SHP77 (cell line): ENCODE data around the gene RNF4.
"Not testable (repeated sequence)": the region's sequence is repeated elsewhere in the genome, so short reads cannot be mapped to it uniquely, and the experiment has no call there.

Experiments used
- DNase-seq, 2 experiments: peaks; one replicate each; lab custom pipeline; 2025; lab: John Stamatoyannopoulos, UW

RNF4 gene

GRCh38 chr4:2486981-2487380 is 18.1 kb downstream of the RNF4 start:
- no peak for DNase-seq

DNA sequence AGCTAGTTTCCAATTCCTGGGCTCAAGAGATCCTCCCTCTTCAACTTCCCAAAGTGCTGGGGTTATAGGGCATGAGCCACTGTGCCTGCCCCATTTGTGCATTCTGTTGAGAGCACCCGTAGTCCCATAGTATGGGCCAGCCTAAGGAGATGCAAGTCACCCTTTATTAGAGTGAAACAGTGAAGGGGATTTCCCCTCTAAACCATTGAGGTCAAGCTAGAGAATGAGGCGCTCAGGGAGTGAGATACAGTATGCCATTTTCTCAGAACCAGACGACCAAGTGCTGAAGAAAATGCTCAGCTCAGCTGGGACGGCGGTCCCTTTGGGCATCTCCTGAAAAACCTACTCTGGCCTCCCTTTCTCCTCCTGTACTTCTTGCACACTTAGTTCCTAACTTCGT is 18.7 kb downstream of the RNF4 start:
- DNase-seq, result no peak

GRCh38 chr4:2489081-2489805 is 20.3 kb downstream of the RNF4 start:
- DNase-seq, result no peak

DNA sequence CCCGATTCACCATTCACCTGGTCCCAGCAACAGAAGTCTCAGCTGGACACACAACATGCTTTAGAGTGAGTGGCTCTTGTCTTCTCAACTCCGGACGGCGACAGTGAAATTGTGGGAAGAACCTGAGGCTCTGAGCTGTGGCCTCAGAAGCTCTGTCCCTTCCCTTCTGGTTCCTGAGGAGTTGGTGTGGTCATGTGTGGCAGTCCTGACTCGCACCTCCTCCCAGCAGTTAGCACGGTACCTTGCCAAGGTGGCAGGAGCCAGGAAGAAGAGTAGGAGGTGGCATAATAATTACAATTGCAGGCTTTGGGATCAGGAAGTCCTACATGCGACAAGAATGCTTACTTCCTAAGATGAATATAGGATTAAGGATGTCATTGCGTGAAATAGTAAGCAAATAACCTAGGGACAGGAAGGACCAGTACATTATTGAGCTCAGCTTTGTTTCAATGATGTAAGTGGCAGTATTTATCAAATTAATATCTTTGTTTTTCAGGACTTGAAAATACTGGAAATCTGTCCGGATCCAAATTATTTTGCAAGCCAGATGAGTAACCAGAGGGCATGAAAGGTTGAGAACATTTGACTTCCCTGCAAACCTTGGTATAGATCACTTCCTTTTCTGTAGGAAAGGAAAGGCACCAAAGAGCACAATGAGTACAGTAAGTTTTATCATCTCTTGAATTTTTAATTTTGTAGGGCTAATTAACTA is 21.1 kb downstream of the RNF4 start:
- DNase-seq, result no peak

DNA sequence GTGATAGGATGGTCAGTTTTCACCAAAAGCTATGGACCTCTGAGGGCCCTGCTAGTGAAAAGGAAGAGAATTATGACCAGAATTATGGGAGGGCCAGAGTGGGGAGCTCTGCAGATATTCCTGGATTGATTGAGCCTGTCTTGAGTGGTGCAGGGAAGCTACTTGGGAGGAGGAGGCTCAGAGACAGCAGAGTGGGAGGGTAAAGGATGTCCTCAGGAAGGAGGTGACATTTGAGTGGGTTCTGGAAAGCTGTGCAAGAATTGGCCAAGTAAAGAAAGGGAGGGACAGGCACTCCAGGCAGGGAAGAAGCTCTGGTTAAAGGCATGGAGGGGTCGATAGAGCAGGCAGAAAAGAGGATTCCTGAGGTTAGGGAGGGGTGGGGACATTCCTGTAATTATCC is 24.1 kb downstream of the RNF4 start:
- no peak for DNase-seq

DNA sequence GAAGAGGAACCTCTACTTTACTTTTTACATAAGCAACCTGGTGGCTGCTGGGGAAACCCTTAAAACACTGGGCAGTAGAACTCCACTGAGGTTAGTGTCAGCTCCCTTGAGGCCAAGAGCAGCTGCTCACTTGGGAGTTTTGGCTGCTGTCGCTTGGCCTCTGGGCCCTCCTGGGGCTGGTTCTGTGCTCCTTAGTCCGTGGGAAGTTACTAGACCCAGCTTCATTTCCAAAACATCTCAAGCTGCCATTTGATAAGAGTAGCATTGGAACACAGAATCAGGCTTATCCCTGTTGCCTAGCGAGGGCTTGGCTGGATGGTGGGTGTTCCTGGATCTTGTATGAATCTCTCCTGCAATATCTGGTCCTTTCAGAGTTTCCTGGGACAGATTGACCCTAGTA is 26.1 kb downstream of the RNF4 start:
- no peak for DNase-seq

- no peak for DNase-seq
These were observed 28.4 kb downstream of the RNF4 start for GRCh38 chr4:2497324-2497723.

DNA sequence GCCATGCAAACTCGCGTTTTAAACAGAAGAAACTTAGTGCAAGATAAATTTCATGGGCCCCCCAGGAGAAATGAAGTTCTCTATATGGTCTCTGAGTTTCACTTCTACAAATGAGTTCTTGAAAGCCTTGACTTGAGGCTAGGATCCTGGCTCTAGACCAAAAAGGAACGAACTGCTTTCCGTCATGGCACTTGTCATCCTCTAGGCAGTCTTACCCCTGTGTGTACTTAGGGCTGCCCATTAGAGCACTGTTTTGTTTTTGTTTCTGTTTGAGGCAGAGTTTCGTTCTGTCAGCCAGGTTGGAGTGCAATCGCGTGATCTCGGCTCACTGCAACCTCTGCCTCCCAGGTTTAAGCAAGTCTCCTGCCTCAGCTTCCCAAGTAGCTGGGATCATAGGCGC is 29.0 kb downstream of the RNF4 start:
- no peak for DNase-seq

GRCh38 chr4:2500547-2500946 is 31.6 kb downstream of the RNF4 start:
- no peak for DNase-seq

- DNase-seq, result no peak
These were observed 32.2 kb downstream of the RNF4 start for GRCh38 chr4:2501034-2501594.

- DNase-seq, result no peak
These were observed 34.9 kb downstream of the RNF4 start for GRCh38 chr4:2503809-2504208.

DNA sequence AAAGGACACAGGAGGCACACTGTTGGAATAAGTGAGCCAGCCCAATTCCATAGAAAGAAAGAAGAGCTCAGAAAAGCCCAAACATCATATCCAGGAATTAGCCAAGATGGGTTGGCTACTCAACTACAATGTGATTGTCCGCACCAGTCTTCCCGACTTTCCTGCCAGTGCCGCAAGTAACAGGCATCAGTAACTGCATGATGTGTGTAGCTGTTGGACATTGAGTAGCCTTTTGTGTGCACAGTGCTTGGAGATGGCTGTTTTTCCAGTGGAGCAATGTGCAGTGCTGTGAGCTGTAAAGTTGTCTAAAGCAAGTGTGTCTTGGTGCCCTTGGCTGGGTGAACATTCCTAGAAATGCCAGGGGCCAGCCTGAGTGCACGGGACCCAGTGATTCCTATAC is 38.4 kb downstream of the RNF4 start:
- DNase-seq, result no peak

- no peak for DNase-seq
These were observed 38.9 kb downstream of the RNF4 start for GRCh38 chr4:2507855-2508254.

GRCh38 chr4:2510351-2511259 is 41.7 kb downstream of the RNF4 start:
- DNase-seq, result no peak

GRCh38 chr4:2511645-2512131 is 42.8 kb downstream of the RNF4 start:
- DNase-seq, result no peak

DNA sequence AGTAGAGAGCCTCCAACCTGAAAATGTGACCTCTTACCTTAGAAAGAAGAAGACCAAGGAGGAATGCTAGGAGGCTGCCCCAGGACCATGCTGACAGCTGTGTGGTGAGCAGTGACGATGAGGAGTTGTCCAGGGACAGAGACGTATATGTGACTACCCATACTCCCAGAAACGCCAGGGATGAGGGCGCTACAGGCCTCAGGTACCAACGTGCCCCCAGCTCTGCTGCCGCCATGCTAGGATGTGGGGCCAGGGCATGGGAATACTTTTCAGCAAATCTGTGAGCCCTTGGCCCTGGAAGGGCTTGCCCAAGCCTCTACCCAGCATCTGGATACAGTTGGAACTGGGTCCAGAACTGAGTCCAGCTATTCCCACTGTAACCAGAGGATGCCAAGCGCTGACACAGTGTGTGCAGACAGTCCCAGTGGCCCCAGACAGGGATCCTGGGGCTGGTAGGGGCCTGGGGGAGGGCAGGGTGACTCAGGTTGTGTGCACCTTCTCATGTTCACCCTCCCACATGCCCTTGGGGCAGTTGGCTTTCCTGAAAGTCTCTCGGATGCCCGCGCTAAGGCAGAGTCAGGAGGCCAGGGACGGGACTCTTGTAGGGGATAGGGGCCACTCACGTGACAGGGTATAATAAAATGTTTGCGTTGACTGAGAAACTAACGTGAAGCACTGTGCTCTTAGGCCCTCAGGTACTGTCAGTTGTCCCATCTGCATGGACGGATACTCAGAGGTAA is 43.7 kb downstream of the RNF4 start:
- no peak for DNase-seq

DNA sequence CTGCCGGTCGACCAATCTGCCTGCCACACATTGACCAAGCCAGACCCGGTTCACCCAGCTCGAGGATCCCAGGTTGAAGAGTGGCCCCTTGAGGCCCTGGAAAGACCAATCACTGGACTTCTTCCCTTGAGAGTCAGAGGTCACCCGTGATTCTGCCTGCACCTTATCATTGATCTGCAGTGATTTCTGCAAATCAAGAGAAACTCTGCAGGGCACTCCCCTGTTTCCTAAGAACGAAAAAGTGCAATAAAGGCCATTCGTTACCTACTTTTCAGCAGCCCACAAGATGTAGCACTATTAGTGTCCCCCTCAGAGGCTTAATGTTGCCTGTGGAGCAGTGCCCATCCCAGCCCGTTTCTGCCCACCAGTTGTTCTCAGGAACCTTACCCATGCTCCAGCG is 45.3 kb downstream of the RNF4 start:
- DNase-seq, result not testable (repeated sequence)

DNA sequence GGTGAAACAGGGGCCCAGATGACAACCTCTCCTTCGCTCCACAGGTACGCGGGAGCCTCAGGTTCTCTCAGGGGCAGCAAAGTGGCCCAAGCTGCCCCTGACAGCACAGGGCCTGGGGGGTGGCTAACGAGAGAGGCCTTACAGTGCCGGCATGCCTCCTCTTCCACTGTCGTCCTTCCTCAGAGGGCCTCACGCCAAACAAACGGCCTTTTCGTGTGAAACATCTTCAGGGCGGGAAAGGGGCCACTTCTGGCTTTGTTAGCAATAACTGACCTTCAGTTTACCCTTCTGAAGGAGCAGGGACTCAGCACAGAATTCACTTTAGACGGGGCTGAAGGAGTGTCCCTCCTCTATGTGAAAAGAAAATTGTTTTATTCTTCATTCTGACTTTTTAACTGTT is 46.0 kb downstream of the RNF4 start:
- DNase-seq, result not testable (repeated sequence)

GRCh38 chr4:2515830-2516550 is 47.1 kb downstream of the RNF4 start:
- no peak for DNase-seq

DNA sequence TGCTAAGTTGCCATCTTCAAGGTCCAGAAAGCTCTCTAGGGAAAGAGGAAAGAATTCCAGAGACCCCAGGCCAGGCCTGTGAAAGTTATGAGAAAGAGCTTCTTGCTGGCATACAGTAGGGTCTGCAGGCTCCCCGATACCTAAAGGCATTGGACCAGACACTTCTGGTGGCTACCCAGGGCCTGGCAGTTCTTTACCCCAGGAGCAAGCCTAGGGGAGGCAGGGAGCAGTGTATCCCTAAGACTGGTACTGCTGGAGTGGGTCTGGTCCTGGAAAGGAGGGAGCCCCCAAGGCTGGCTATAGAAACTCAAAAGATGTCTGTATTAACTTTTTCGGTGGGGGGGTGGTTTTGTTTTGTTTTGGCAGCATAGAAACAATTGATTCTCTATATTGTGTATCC is 47.7 kb downstream of the RNF4 start:
- DNase-seq, result no peak

GRCh38 chr4:2526559-2526958 is 57.7 kb downstream of the RNF4 start:
- no peak for DNase-seq
